Upper lobe of left lung (tissue), 4 donors: Measurements from ENCODE around the gene DCTN2.

Experiments used
- EP300 ChIP-seq, 4 donors: sonication (generic); formaldehyde crosslinking; IDR thresholded peaks; one replicate each; pipeline ENCODE4 v1.5.1; 2017; ENCODE audit warnings: antibody characterized with exemption in 4 of 4, control low read depth in 2 of 4
- POLR2AphosphoS5 ChIP-seq, 2 donors: sonication (generic); formaldehyde crosslinking; IDR thresholded peaks; one replicate each; pipeline ENCODE4 v1.5.1; 2017; ENCODE audit warnings: antibody characterized with exemption in 2 of 2

DNA sequence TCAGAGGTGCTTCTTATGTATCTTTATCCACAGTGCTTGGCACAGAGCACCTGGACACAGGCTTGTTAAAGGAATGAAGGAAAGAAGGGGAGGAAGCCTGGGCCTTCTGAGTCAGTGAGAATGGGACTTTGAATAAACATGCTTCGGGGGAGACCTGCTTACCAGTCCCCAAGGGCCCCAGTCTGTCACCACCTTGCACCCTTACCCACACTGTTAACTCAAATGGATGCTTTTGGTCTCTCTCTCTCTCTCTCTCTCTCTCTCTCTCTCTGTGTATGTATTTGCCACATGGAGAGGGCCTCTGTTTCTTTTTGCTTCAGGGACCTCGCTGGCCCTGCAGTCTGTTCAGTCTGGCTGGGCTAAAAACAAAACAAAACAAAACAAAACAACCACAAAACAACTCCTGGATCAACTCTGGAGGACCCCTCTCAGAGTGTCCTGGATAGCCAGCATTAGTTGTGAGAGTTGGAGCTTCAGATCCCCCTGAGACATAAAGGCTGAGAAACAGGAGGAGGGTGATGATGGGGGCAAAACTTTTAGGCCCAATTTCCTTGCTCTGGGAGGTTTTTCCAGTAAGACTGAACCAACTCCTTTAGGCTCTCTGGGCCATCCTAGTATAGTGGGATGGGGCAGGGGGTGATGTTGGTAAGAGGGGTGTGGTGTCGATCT is 4.8 kb upstream of the DCTN2 start:
- TF ChIP-seq POLR2AphosphoS5 (IDR thresholded peaks at IDR 0.05) (no peak), EP300 (IDR thresholded peaks at IDR 0.05) (no peak)
